GM19043 (cell line): Measurements from ENCODE around the gene PCNX1.
"Not testable (repeated sequence)": the region's sequence is repeated elsewhere in the genome, so short reads cannot be mapped to it uniquely, and the experiment has no call there.

Experiments
- ATAC-seq: cut with Tn5 transposase; IDR thresholded peaks from one replicate; pipeline ENCODE4 v1.9.1; 2021; ENCODE audit warnings: low read depth; ENCODE audit not compliant: unreplicated experiment

PCNX1 gene

DNA sequence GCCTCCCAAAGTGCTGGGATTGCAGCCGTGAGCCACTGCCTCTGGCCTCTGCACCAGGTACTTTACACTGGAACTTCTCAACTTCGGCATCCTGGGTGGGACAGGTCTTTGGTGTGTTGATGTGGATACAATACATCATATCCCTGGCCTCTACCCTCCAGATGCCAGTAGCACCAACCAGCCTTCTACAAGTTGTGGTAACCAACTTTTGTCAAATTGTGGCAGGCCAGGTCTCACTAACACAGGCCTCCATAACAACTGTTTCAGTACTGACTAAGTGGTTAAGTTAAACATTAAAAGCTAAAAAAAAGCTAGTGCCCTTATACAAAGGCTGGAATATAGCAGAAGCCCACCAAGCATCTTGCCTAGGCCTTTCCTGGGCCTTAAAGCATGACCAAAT lies 232.9 kb downstream of the PCNX1 start:
- ATAC-seq: no peak

DNA sequence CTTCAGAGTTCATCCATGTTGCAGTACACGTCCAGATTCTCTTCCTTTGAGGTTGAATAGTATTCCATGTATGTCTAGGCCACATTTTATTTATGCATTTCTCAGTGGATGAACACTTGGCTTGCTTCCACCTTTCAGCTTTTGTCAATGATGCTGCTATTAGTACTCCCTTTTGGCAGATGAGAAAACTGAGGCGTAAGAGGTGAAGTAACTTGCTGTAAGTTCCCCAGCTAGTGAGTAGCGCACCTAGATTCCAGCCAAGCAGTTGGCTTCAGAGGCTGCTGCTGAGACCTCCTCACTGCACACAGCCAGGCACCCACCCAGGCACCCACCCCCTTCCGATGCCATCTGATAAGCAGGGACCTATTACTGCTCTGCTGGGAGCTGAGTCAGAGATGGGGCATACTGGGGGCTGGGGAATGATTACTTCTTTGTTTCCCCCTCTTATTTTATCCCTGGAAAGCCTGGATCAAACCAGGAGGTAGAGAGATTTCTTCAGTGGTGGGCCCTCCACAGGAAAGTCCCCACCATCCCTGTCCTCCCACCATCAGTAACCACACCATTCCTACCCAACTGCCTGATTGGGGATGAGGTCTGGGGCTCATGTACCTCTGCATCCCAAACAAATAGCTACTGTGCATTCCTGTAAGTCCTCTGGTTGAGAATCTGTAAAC lies 234.6 kb downstream of the PCNX1 start:
- no peak for ATAC-seq

DNA sequence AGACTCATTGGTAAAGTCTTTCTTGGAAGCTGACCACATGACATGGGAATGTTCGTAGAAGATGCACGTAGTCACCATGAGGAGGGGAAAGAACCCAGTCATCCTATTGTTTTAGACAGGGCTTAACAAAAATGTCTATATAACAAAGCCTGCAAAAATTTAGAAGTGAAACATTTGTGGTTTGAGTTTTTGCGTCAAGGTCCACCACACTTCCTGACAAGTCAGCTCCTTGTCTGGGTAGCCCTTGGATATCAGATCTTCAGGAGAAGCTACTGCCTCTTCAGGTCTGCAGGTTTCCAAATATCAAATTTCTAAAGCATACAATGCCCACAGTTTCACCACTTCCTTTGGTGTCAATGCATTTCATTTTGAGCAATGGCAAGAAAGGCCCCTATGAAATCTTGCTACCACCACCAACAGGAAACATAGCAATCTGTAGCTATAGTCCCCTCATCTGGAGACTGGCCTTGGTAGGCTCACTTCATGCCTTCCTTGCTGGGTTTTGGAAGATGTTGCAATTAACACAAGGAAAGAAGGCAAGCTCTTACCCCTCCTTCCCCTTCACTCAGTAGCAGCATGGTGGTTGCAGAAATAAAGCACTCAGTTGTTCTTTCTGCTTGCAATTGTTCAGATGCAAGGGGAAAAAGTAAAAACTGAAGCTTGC lies 235.2 kb downstream of the PCNX1 start:
- no peak for ATAC-seq

DNA sequence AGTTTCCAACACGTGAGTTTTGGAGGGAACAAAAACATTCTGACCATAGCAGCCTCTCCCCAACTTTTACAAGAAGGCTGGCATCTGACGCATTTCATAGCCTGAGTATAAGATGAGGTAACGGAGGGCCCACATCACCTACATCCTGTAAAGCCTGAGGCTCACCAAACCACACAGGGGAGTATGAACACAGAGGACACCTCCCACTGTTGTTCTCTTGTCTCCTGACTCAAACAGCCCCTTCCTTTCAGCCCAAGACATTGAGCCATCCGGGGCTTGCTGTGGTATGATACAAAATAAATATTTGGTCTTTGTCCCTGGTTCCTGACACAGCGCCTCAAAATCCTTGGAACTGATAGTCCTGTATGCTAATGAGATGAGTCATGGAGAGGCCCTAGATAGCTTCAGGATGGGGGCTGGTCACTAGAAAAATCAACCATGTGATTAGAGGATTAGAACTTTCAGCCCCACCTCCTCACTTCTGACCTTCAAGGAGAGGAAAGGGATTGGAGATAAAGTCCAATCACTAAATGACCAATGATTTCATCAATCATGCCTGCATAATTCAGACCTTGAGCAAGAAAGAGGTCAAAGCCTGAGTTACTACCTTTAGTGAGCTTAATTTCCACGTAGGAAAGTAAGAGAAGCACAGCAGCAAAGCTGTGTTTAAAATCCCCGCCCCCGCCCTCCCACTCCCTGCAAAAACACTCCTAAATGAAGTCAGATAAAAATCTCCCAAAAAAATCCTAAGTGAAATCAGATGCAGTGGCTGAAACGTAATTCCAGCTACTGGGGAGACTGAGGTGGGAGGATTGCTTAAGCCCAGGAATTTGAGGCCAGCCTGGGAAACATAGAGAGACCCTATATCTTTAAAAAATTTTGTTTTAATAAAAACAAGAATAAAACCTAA lies 236.4 kb downstream of the PCNX1 start:
- ATAC-seq: no peak

DNA sequence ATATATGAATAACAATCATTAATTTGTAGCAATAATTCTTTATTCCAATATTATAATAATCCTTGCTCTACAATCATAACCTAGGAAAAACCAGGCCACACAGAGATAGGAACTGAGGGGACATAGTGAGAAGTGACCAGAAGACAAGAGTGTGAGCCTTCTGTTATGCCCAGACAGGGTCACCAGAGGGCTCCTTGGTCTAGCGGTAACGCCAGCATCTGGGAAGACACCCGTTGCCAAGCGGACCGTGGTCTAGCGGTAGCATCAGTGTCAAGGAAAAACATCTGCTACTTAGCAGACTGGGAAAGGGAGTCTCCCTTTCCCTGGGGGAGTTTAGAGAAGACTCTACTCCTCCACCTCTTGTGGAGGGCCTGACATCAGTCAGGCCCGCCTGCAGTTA lies 240.1 kb downstream of the PCNX1 start:
- not testable (repeated sequence) for ATAC-seq

DNA sequence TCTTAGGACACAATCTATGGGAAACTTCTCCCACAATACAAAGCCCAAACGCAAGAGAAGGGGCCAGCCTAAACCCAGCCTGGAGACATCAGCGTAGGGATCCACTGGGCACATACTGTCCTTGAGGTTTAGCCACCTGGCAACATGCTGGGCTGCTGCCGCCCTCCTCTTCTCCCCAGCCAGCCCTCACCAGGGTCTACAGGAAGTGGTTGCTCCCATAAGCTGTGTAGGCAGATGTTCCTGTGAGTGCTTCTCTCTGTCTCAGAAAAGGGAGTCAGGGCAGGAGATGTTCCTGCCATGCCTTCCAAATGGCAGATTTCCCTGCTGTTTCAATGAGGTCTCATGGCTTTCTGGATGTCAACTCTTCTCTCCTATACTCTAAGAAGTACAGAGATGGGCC lies 241.4 kb downstream of the PCNX1 start:
- ATAC-seq: no peak

DNA sequence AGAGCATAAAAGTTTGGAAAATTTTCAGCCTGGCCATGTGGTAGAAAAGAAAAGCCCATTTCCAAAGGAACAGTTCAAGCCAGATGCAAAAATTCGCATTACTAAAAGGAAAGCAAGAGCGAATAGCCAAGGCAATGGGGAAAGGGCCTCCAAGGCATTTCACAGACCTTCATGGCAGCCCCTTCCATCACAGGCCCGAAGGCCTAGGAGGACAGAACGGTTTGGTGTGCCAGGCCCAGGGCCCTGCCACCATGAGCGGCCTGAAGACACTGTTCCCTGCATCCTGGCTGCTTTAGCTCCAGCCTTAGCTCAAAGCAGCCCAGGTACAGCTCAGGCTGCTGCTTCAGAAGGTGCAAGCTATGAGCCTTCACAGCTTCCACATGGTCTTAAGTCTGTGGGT lies 243.5 kb downstream of the PCNX1 start:
- ATAC-seq: no peak

DNA sequence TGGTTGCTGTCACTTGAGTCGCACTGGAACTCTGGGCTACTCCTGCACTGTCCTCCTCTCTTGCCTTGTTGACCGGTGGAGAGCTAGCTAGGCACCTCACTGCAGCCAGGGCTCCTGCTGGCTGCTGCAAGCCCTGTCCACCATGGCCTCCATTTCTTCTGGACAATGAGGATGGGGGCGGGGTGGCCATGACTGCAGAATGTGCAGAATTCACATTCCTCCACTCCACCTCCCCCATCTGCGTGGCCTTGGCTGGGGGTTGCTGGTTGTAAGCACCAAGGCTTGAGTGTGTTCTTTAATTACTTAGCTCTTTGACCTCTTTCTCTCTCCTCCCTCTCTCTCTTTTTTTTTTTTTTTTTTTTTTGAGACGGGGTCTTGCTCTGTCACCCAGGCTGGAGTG lies 248.5 kb downstream of the PCNX1 start:
- ATAC-seq: no peak

DNA sequence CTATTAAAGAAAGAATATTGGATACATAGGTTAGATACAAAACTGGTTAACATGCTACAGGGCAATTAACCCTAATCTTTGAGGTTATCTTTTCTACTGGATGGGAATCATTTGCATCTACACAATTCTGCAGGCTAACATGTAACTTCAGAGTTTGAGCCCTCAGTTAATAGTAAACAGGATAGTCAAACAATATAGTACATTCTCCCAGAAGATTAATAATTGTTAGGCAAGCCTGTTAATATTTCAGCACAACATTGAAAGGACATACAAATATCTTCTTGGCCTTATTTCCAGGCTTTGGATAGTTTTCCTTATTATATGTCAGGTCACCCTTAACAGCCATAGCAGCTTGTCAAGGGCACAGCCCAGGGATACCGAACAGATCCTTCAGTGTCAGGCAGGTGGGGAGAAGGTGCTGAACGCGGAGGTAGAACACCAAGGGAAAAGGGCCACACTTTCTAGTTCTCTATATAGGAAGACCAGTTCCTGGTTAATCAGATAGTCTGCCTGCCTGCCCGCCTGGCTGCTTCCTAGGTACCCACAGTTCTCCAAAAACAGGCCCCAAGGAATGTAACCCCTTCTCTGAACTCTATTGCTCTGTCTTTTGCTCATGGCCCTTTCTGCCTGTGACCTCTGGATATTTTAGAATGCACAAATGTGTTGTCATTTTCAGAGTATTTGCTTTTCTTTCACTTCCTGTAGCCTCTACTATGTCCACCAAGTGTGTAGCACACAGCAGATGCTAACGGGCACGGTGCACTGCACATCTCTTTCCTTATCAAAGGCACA lies 256.0 kb downstream of the PCNX1 start:
- ATAC-seq: no peak

DNA sequence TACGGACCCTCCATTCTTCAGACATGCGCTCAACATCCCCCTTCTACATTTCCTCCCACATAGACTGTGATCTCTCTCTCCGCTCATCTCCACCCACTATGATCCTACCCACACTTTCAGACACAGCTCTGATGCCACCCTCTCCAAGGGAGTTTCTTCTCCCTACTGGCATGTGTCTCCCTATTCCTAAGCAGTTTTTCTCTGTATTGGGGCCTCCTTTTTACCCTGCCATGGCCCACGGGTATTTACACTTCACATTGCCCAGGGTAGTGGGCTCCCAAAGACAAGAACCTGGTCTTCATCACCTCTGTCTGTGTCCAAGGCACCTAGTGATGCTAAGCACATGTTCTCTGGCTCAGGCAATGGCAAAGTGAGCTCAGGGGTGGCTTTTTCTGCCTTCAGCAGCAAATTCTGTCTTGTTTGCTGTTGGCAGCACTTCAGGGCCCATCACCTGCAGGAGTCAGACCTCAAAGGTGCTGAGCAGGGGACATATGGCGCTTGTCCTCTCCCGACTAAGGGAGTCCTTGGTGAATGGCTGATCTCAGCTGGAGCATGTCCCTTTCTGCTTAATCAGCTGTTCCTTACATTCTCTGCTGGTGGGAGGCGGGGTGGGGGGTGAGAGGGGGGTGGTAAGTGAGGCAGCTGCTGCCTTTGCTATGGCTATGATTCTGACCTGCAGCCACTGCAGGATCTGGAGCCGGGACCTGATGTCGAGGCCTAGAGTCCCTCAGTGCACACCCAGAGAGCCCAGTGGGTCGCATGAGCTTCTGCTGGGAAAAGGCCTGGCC lies 256.8 kb downstream of the PCNX1 start:
- ATAC-seq: no peak
